HepG2 (cell line): ENCODE measurements around the gene ULK4. TPM values are rescaled to one million over a fixed set of nuclear protein-coding genes. Genes with fewer than 3 reads are reported as not detected.

ENCODE experiments used
- ATAC-seq: fragments of 200-7000 bp; cut with Tn5 transposase; 3 replicates; pipeline ENCODE4 v1.9.1; 2020; ENCODE audit warnings: mild to moderate bottlenecking, moderate library complexity
- BruUV-seq: library from RNA; stranded (reverse); fragments of 400-500 nt; replicated peaks from 2 replicates; lab custom pipeline; 2021; lab: Mats Ljungman, UMichigan
- CTCF ChIA-PET: fragments of 300-600 bp; formaldehyde crosslinking; extraction: SDS; loops from one replicate; lab custom pipeline; 2021; ENCODE audit warnings: low total read pairs, inconsistent platforms, low intra/inter-chr PET ratio; lab: Yijun Ruan, JAX
- POLR2A ChIA-PET: fragments of 350-600 bp; sonication (Branson Sonifier 250); formaldehyde crosslinking; loops from one replicate; lab custom pipeline; 2020; ENCODE audit warnings: antibody characterized with exemption, inconsistent platforms; lab: Yijun Ruan, JAX
- DNase-seq: peaks from one replicate; pipeline ENCODE4 v3.0.0-alpha.2; 2015; ENCODE audit warnings: low spot score
- FAIRE-seq: peaks from 3 replicates; lab custom pipeline; 2011; peaks lifted over from hg19 to GRCh38; lab: Jason Lieb, UNC
- H2AFZ ChIP-seq: one replicate; pipeline ENCODE4 v1.6.1; 2011; ENCODE audit warnings: low read length, inconsistent platforms
- H3K27ac ChIP-seq: fragments of 300-600 bp; 3 replicates; pipeline ENCODE4 v1.8.0; 2011; ENCODE audit warnings: mixed run types, mild to moderate bottlenecking, mixed read lengths, low read length, inconsistent platforms; ENCODE audit not compliant: insufficient read depth; ENCODE audit errors: extremely low read length
- H3K27me3 ChIP-seq, 2 experiments: fragments of 200-600 bp in 1 of 2; 2 replicates in 1 of 2; 3 replicates in 1 of 2; pipeline versions ENCODE4 v1.6.0 to v1.8.0; 2011; ENCODE audit warnings: low read length in 2 of 2, mild to moderate bottlenecking in 2 of 2, moderate library complexity in 2 of 2, inconsistent platforms in 1 of 2; ENCODE audit not compliant: insufficient read depth in 2 of 2, control insufficient read depth in 1 of 2
- H3K36me3 ChIP-seq, 2 experiments: fragments of 200-600 bp in 1 of 2; replicated peaks in 1 of 2; 2 replicates in 1 of 2; 3 replicates in 1 of 2; pipeline versions ENCODE4 v1.5.1 to v1.8.0; 2011; ENCODE audit warnings: low read length in 2 of 2, inconsistent platforms in 1 of 2; ENCODE audit not compliant: insufficient read depth in 2 of 2, control insufficient read depth in 1 of 2
- H3K4me1 ChIP-seq: 2 replicates; pipeline ENCODE4 v1.5.1; 2012; ENCODE audit warnings: low read length, inconsistent platforms; ENCODE audit not compliant: insufficient read depth
- H3K4me2 ChIP-seq: 2 replicates; pipeline ENCODE4 v1.6.0; 2011; ENCODE audit warnings: low read depth, low read length, inconsistent platforms
- H3K4me3 ChIP-seq, 3 experiments: fragments of 200-600 bp in 1 of 3; sonication (generic), shearing (Covaris generic) in 1 of 3; replicated peaks in 1 of 3; 2 replicates each; pipeline ENCODE4 v1.5.1; 2011 to 2016; ENCODE audit warnings: low read length in 3 of 3, inconsistent platforms in 2 of 3, low read depth in 2 of 3, mild to moderate bottlenecking in 2 of 3, control low read depth in 1 of 3, mixed read lengths in 1 of 3; ENCODE audit not compliant: insufficient read depth in 1 of 3
- H3K79me2 ChIP-seq: one replicate; pipeline ENCODE4 v1.6.1; 2011; ENCODE audit warnings: low read length, inconsistent platforms; ENCODE audit not compliant: insufficient read depth
- H3K9ac ChIP-seq: 2 replicates; pipeline ENCODE4 v1.6.0; 2011; ENCODE audit warnings: mild to moderate bottlenecking, low read depth, low read length, inconsistent platforms; ENCODE audit not compliant: insufficient read depth
- H3K9me3 ChIP-seq: 2 replicates; pipeline ENCODE4 v1.5.1; 2012; ENCODE audit warnings: mild to moderate bottlenecking, low read length
- H4K20me1 ChIP-seq: 2 replicates; pipeline ENCODE4 v1.6.0; 2011; ENCODE audit warnings: inconsistent platforms, mild to moderate bottlenecking, low read length, moderate library complexity; ENCODE audit not compliant: insufficient read depth
- FOXA3 ChIP-seq: IDR thresholded peaks from 2 replicates; pipeline ENCODE4 v1.6.1; 2016; ENCODE audit warnings: missing genetic modification reagents, missing compliant biosample characterization
- GABPB1 ChIP-seq: IDR thresholded peaks from 2 replicates; pipeline ENCODE4 v1.6.1; 2016; ENCODE audit warnings: mild to moderate bottlenecking, missing genetic modification reagents, moderate library complexity, missing compliant biosample characterization
- HNF1A ChIP-seq, 2 experiments: sonication (generic) in 1 of 2; formaldehyde crosslinking in 1 of 2; IDR thresholded peaks; 2 replicates each; pipeline versions ENCODE4 v1.4.0 to v1.6.1; 2016 to 2020; ENCODE audit warnings: borderline replicate concordance in 1 of 2, low read depth in 1 of 2, mild to moderate bottlenecking in 1 of 2, missing genetic modification reagents in 1 of 2
- HNRNPK ChIP-seq: fragments of 200-400 bp; formaldehyde crosslinking; IDR thresholded peaks from 2 replicates; pipeline ENCODE4 v1.6.1; 2018; ENCODE audit warnings: low read length, low read depth, moderate library complexity, mild to moderate bottlenecking; ENCODE audit not compliant: poor library complexity, severe bottlenecking
- MATR3 ChIP-seq: sonication (generic); formaldehyde crosslinking; IDR thresholded peaks from 2 replicates; pipeline ENCODE4 v1.4.0; 2020; ENCODE audit warnings: missing genetic modification reagents
- RBFOX2 ChIP-seq: fragments of 200-400 bp; formaldehyde crosslinking; IDR thresholded peaks from 2 replicates; pipeline ENCODE4 v1.6.1; 2017; ENCODE audit warnings: low read depth, mild to moderate bottlenecking, low read length
- TAF1 ChIP-seq: sonication (generic); formaldehyde crosslinking; IDR thresholded peaks from 2 replicates; pipeline ENCODE4 v1.4.0; 2020; ENCODE audit warnings: missing genetic modification reagents
- ZIK1 ChIP-seq: sonication (generic); formaldehyde crosslinking; IDR thresholded peaks from 2 replicates; pipeline ENCODE4 v1.5.0; 2020; ENCODE audit warnings: mild to moderate bottlenecking, low read depth, missing genetic modification reagents, borderline replicate concordance
- ZNF850 ChIP-seq: sonication (generic); formaldehyde crosslinking; conservative IDR thresholded peaks from 2 replicates; pipeline ENCODE4 v1.9.0; 2021; ENCODE audit warnings: mild to moderate bottlenecking, missing genetic modification reagents
- ZSCAN21 ChIP-seq: sonication (generic); formaldehyde crosslinking; IDR thresholded peaks from 2 replicates; pipeline ENCODE4 v1.8.0; 2022; ENCODE audit warnings: mild to moderate bottlenecking, missing genetic modification reagents, moderate library complexity, borderline replicate concordance
- WGBS: methylation state at CpG from one replicate; pipeline ENCODE4 v1.1.6; 2017; ENCODE audit warnings: low lambda C conversion rate; 5-methylcytosine and 5-hydroxymethylcytosine counted together
- in situ Hi-C: cut with HindIII; loops from 2 replicates; pipeline ENCODE4 v1.10.0; 2017; ENCODE audit warnings: low pct_unique_long_range_greater_than_20kb; ENCODE audit not compliant: extremely low pct_ligation_motif_present
- intact Hi-C: fragments of 100-400 bp; cut with micrococcal nuclease; formaldehyde crosslinking; loops from one replicate; pipeline ENCODE4 v1.10.0; 2022; ENCODE audit not compliant: unreplicated experiment
- polyA plus RNA-seq, 8 experiments: library from polyadenylated mRNA; depleted of rRNA in 3 of 8; stranded (reverse) in 7 of 8; unstranded in 1 of 8; fragments of >200 nt; fragmentation: Illumina TruSeq in 4 of 8; extraction: Trizol in 4 of 8; gene quantifications; 2 replicates each; pipeline versions ENCODE4 v1.2.1 to v1.2.3, GENCODE V29; 2011 to 2016; ENCODE audit warnings: low read depth in 4 of 8, missing spikeins in 1 of 8, mixed read lengths in 1 of 8; ENCODE audit not compliant: insufficient read depth in 1 of 8
- total RNA-seq, 5 experiments: library from RNA; depleted of rRNA; stranded (reverse); fragments of >200 nt; fragmentation: Illumina TruSeq; extraction: Trizol; gene quantifications; 2 replicates each; pipeline ENCODE4 v1.2.3, GENCODE V29; 2016; ENCODE audit warnings: low read depth in 1 of 5

ULK4 gene
- total and polyA plus RNA-seq, 2 of the 13 experiments (the other 11 are each of a cell fraction or from before 2014, with no cell fraction given) = 6.7 to 11.8 TPM

GRCh38 chr3:41339758-41340157 lies 622.1 kb downstream of the ULK4 start (continued):
- TF ChIP-seq GABPB1 (CRISPR knock-in tag) (no peak), MATR3 (CRISPR knock-in tag) (no peak)
- TF ChIP-seq, all 625 proteins: peak for 0

- intact Hi-C loops = no loop called here
These were observed 623.6 kb downstream of the ULK4 start for GRCh38 chr3:41338276-41338675.

More at GRCh38 chr3:41338276-41338675, 623.6 kb downstream of the ULK4 start:
- H4K20me1 ChIP-seq = no peaks in the 10 kb centered on the region
- ATAC-seq = no peak
- CTCF ChIA-PET = no interaction called here
- no peak overlapping the region for H2AFZ ChIP-seq
- BruUV-seq = no TSS peak
- DNase-seq = no peak
- no peak for TF ChIP-seq ZNF850
- no peak for TF ChIP-seq TAF1 (CRISPR knock-in tag)
- no peak for TF ChIP-seq RBFOX2
- TF ChIP-seq ZIK1 (CRISPR knock-in tag) = no peak
- TF ChIP-seq FOXA3 (CRISPR knock-in tag) = no peak
- TF ChIP-seq ZSCAN21 (CRISPR knock-in tag) = no peak
- no peak for TF ChIP-seq HNRNPK
- no peak for TF ChIP-seq HNF1A (IDR thresholded peaks at IDR 0.05; ENCODE audit: low read depth)
- TF ChIP-seq HNF1A (CRISPR knock-in tag; IDR thresholded peaks at IDR 0.05; ENCODE audit: borderline replicate concordance) = no peak
- TF ChIP-seq, all 625 proteins: peak for 0
- H3K36me3 ChIP-seq = no peaks in the 10 kb centered on the region
- no peaks in the 10 kb centered on the region; a peak in 1 of 5 replicates for H3K27me3 ChIP-seq
- no peak overlapping the region for H3K9ac ChIP-seq
- POLR2A ChIA-PET = no interaction called here
- H3K4me1 ChIP-seq = no peaks in the 10 kb centered on the region
- H3K4me3 ChIP-seq = no peak overlapping the region
- H3K79me2 ChIP-seq = no peaks in the 10 kb centered on the region
- WGBS = 67% methylated on average over 1 of the region's 1 CpG
- FAIRE-seq = no peak
- no peak overlapping the region for H3K4me2 ChIP-seq
- no peaks in the 10 kb centered on the region for H3K9me3 ChIP-seq
- in situ Hi-C loops = no loop called here
- no peak overlapping the region for H3K27ac ChIP-seq
